IPS DF 6.9 (cell line): ENCODE measurements around the gene TTC28.

Experiments
- DNase-seq: peaks from one replicate; pipeline ENCODE4 v3.0.0-alpha.2; 2013; ENCODE audit warnings: low read depth, low spot score
- H3K27ac ChIP-seq: one replicate; pipeline ENCODE4 v1.5.1; 2013; ENCODE audit warnings: low read length, control low read depth
- H3K27me3 ChIP-seq: 2 replicates; pipeline ENCODE4 v1.6.1; 2013; ENCODE audit warnings: mild to moderate bottlenecking, low read length; ENCODE audit not compliant: control insufficient read depth, insufficient read depth
- H3K36me3 ChIP-seq: 2 replicates; pipeline ENCODE4 v1.6.1; 2013; ENCODE audit warnings: low read length; ENCODE audit not compliant: control insufficient read depth, insufficient read depth
- H3K4me1 ChIP-seq: 2 replicates; pipeline ENCODE4 v1.6.1; 2013; ENCODE audit warnings: low read length; ENCODE audit not compliant: control insufficient read depth, insufficient read depth
- H3K4me3 ChIP-seq: 2 replicates; pipeline ENCODE4 v1.5.1; 2013; ENCODE audit warnings: mild to moderate bottlenecking, low read length
- H3K9me3 ChIP-seq: 2 replicates; pipeline ENCODE4 v1.6.1; 2013; ENCODE audit warnings: low read length, inconsistent platforms; ENCODE audit not compliant: control insufficient read depth, insufficient read depth
- WGBS: extraction: QIAGEN DNeasy Blood & Tissue Kit; methylation state at CpG from one replicate; pipeline ENCODE4 v1.1.7; 2013; ENCODE audit warnings: mixed read lengths, missing lambda C conversion rate; ENCODE audit not compliant: insufficient read length, insufficient coverage; 5-methylcytosine and 5-hydroxymethylcytosine counted together

Gene TTC28

DNA sequence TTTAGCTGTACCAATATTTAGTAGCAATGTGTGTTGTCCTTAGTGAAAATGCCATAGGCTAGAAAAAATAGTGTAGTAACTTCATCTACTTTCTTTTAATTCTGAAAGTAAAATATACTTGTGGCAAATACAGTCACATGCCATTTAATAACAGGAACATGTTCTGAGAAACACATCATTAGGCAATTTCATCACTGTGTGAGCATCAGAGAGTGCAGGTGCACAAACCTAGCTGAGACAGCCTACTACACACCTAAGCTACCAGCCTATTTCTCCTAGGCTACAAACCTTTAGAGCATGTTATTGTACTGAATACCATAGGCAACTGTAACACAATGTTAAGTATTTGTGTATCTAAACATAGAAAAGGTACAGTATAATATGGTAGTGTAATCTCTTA lies 633.5 kb downstream of the TTC28 start:
- H3K27ac ChIP-seq: no peak overlapping the region
- no peaks in the 10 kb centered on the region for H3K27me3 ChIP-seq
- no peaks in the 10 kb centered on the region for H3K4me1 ChIP-seq
- H3K4me3 ChIP-seq: no peak overlapping the region
- no peaks in the 10 kb centered on the region for H3K36me3 ChIP-seq
- no peaks in the 10 kb centered on the region for H3K9me3 ChIP-seq
- DNase-seq: no peak

- no peak overlapping the region for H3K4me3 ChIP-seq
- H3K27me3 ChIP-seq: no peaks in the 10 kb centered on the region
- no peak for DNase-seq
- H3K4me1 ChIP-seq: no peaks in the 10 kb centered on the region
- H3K36me3 ChIP-seq: no peaks in the 10 kb centered on the region
- WGBS: no CpG with 5 or more reads among the region's 7 CpGs
- no peak overlapping the region for H3K27ac ChIP-seq
- H3K9me3 ChIP-seq: no peaks in the 10 kb centered on the region
These were observed 635.0 kb downstream of the TTC28 start for GRCh38 chr22:28044546-28045173.

DNA sequence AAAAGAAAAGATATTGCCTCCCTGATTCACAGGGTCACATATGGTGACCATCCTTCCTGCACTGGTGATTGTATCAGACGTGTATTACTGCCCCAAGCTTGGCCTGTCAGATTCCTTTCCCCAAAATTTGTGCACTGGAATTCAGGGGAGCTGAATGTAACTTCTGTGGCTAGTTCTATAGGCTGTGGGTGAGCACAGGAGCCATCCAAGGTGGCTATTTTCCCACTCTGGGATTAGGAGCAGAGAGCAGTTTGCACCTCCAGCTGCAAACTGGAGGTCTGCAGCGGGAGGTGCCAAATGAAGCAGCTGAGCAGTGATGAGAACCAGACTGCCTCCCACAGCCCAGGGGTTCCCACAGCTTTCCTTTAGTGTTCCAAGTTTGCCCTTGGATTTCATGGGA lies 636.4 kb downstream of the TTC28 start:
- WGBS: no CpG with 5 or more reads among the region's 2 CpGs
- Histone ChIP-seq H3K36me3 (no peaks in the 10 kb centered on the region), H3K27me3 (no peaks in the 10 kb centered on the region), H3K9me3 (no peaks in the 10 kb centered on the region), H3K4me1 (no peaks in the 10 kb centered on the region), H3K27ac (no peak overlapping the region), H3K4me3 (no peak overlapping the region)
- DNase-seq: no peak

DNA sequence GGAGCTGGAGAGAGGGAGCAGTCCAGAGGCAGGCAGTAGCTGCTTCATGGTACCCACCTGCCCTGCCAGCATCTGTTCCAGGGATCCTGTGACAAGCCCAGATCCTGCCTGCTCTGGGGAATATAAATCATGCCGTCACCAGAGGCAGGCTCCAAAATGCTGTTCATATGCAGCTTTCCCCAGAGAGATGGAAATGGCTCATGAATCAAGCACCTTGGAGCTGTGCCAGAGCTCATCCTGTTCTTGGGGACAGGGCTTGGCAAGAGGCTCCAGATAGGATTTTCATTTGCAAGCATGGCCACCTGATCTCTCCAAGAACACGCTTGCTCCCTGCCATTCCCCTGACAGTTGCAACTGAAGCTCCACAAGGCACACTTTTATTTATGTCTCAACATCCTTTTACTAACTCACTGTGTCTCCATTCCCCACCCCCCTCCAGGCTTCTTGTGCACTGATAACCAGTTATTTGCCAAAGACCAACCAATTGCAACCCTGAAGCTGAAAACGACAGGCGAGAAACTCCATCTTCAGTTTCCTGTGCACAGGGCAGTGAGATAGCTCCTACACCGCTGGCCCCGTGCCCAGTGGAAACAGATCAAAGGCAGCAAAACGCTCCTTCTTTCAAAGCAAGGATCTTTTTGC lies 644.8 kb downstream of the TTC28 start:
- Histone ChIP-seq H3K27me3 (no peaks in the 10 kb centered on the region; the same call in 1 of the 2 replicates), H3K4me1 (no peaks in the 10 kb centered on the region), H3K36me3 (no peaks in the 10 kb centered on the region), H3K27ac (no peak overlapping the region), H3K4me3 (no peak overlapping the region), H3K9me3 (no peaks in the 10 kb centered on the region)
- no CpG with 5 or more reads among the region's 7 CpGs for WGBS
- no peak for DNase-seq

DNA sequence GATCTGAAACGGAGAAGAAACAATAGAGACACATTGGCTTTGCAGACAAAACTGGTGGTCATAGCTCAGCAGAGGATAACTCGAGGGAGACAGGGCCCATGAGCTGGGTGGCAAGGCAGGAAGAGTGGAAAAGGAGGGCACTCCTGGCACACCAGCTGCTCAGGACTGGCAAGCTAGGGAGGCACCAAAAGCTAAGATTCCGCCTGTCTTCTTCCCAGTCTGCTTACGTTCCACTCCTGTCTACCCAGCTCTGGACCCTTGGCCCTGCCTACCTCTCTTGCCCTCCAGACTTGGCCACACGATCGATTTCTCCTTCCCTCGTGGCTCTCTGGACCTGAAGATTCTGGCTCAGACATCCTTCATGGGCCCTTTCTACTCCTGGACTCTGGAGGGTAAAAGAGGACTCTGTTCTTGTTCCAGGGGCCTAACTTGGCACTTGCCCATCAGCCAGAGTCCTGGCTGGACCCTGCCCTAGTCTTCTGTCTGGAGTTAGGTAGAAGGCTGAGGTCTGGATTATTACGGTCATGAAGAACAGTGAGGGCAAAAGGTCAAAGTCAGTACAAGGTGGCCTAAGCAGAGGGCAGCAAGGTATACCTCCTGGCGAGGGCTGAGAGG lies 645.4 kb downstream of the TTC28 start:
- no peak overlapping the region for H3K4me3 ChIP-seq

DNA sequence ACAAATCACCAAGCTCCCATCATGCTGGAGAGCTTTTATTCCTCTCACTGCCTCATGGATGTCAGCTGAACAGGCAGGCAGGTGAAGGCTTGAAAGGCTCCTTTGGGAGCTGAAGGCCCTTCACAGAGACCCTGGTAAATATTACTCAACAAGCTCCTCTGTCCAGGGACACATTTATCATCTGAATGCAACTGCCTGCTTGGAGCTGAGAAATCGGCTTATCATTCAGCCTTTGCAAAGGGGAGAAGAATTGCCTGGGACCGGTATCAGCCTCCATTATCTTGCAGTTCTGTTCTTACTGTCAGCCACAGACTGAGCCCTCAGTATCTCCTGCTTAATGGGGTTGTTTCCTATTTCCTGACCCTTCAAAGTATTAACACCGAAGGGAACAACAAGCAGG lies 646.8 kb downstream of the TTC28 start:
- Histone ChIP-seq H3K27me3 (no peaks in the 10 kb centered on the region; the same call in 1 of the 2 replicates), H3K4me3 (no peak overlapping the region), H3K9me3 (no peaks in the 10 kb centered on the region), H3K4me1 (no peaks in the 10 kb centered on the region), H3K27ac (no peak overlapping the region), H3K36me3 (no peaks in the 10 kb centered on the region)
- DNase-seq: no peak
- no CpG with 5 or more reads among the region's 3 CpGs for WGBS

More for the DNA sequence above, 645.4 kb downstream of the TTC28 start:
- no CpG with 5 or more reads among the region's 9 CpGs for WGBS
- H3K27ac ChIP-seq: no peak overlapping the region
- no peak for DNase-seq
- H3K4me1 ChIP-seq: no peaks in the 10 kb centered on the region
- no peaks in the 10 kb centered on the region; the same call in 1 of the 2 replicates for H3K27me3 ChIP-seq
- no peaks in the 10 kb centered on the region for H3K36me3 ChIP-seq
- H3K9me3 ChIP-seq: no peaks in the 10 kb centered on the region

- Histone ChIP-seq H3K9me3 (no peaks in the 10 kb centered on the region), H3K4me3 (no peak overlapping the region), H3K27me3 (no peaks in the 10 kb centered on the region; the same call in 1 of the 2 replicates), H3K36me3 (no peaks in the 10 kb centered on the region), H3K27ac (no peak overlapping the region), H3K4me1 (no peaks in the 10 kb centered on the region)
- no peak for DNase-seq
- WGBS: no CpG with 5 or more reads among the region's 6 CpGs
These were observed 648.2 kb downstream of the TTC28 start for GRCh38 chr22:28031383-28031922.

DNA sequence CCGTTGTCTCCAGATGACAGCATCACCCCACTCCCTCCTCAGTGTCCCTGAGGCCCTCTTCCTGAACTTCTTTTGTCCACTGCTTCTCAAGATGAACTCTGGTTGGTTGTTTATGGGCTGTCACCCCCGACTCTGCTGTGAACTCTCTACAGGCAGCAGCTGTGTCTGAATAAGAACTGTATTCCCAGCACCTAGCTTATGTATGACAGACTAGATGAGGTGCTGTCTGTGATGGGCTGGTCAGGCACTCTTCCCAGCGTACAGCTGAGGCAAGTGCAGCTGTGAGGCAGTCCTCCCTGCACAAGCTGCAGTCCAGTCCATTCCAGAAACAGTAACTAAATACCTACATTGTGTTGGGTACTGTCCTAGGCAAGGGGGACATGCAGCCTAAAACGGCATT lies 649.2 kb downstream of the TTC28 start:
- no peak overlapping the region for H3K4me3 ChIP-seq
- no peaks in the 10 kb centered on the region for H3K4me1 ChIP-seq
- WGBS: no CpG with 5 or more reads among the region's 4 CpGs
- H3K27ac ChIP-seq: no peak overlapping the region
- H3K36me3 ChIP-seq: no peaks in the 10 kb centered on the region
- no peaks in the 10 kb centered on the region for H3K9me3 ChIP-seq
- DNase-seq: no peak
- no peaks in the 10 kb centered on the region; the same call in 1 of the 2 replicates for H3K27me3 ChIP-seq

DNA sequence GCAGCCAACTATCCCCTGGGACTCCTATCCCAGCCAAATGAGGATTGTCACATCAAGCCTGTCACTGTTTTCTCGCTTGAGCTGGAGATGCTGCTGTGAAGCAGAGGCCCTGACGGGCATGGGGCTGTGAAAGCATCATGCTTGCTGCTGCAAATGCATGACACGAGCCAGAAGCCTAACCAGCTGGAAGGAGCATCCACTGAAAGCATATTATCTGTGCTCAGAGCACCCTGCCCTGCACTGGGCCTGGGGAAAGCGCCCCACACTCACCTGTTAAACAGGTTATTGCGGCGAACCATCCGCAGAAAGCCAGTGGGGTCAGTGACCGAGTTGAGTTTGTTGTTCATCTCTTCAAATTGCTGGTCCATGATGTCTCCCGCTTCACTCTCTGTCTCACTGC lies 649.7 kb downstream of the TTC28 start:
- Histone ChIP-seq H3K36me3 (no peaks in the 10 kb centered on the region), H3K27me3 (no peaks in the 10 kb centered on the region), H3K9me3 (no peaks in the 10 kb centered on the region), H3K4me3 (no peak overlapping the region), H3K4me1 (no peaks in the 10 kb centered on the region), H3K27ac (no peak overlapping the region)
- DNase-seq: no peak
- no CpG with 5 or more reads among the region's 9 CpGs for WGBS

DNA sequence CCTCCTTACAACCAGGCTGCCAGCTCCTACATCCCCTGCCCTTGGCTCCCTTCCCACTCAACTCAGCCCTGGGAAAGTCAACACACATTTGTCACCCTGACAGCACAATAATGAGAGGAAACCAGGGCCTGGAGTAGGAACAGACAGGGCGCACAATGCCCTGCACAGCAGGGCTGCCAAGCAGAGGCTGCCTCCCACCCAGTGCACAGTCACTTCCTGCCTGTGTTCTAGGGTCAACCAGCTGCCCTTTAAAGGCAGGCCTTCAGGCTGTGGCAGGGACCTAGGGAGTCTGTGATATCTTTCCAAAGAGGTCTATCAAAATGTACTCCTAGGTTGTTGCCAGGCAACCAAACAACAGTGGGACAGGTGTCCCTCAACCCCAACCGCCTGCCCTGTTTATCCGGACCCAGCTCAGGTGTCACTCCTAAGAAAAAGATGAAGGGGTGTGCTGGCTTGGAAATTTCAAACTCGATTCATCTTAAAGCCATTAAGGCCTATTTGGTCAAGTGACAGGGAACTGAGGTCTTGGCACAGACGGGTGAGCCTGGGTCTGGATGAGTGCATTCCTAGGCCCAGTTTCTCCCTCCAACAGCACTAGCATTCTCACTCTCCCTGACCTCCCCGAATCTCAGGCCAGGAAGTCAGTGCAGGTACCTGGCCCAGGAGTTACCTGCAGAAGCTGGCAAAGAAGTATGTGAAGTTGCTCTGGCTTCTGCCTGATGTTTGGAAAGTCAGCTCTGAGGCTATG lies 650.3 kb downstream of the TTC28 start:
- Histone ChIP-seq H3K27me3 (no peaks in the 10 kb centered on the region), H3K4me3 (no peak overlapping the region)
- WGBS: no CpG with 5 or more reads among the region's 6 CpGs

More for the DNA sequence above, 650.3 kb downstream of the TTC28 start:
- Histone ChIP-seq H3K36me3 (no peaks in the 10 kb centered on the region), H3K4me1 (no peaks in the 10 kb centered on the region), H3K9me3 (no peaks in the 10 kb centered on the region), H3K27ac (no peak overlapping the region)
- no peak for DNase-seq
